RWPE1 (cell line): Measurements from ENCODE around the gene GRAMD1A.
A peak's percentile ranks its signal among the peaks of the same experiment; 100 is the strongest.
"Not testable (repeated sequence)": the region's sequence is repeated elsewhere in the genome, so short reads cannot be mapped to it uniquely, and the experiment has no call there.

Source experiments
- CTCF ChIA-PET: fragments of 350-600 bp; sonication (Branson Sonifier 250); formaldehyde crosslinking; extraction: SDS; loops from one replicate; lab custom pipeline; 2021; lab: Yijun Ruan, JAX
- POLR2A ChIA-PET: fragments of 400-600 bp; formaldehyde crosslinking; extraction: SDS; loops from one replicate; lab custom pipeline; 2020; ENCODE audit warnings: antibody characterized with exemption; ENCODE audit not compliant: low non-redundant PET; lab: Yijun Ruan, JAX
- DNase-seq: peaks from one replicate; pipeline ENCODE4 v3.0.0; 2012; ENCODE audit warnings: low spot score
- H3K27ac ChIP-seq: fragments of 450-650 bp; 2 replicates; pipeline ENCODE4 v1.5.1; 2017
- CTCF ChIP-seq: fragments of 450-650 bp; conservative IDR thresholded peaks from 2 replicates; pipeline ENCODE4 v1.5.1; 2017; ENCODE audit warnings: low read depth, mild to moderate bottlenecking

The GRAMD1A gene

DNA sequence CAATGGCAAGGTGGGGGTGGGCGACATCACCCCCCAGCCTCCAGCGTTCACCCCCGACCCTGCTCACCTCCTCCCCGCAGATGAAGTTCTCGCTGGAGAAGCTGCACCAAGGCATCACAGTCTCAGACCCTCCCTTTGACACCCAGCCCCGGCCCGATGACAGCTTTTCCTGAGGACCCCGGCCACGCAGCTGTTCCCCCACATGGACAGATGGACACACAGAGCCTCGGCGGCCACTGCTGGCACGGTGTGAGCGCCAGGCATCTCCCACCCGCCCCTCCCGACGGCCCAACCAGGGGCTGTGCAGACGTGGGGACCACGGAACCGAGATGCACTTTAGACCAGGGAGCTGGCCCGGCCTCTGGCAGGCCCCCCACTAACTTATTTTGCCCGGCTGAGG, 25.8 kb downstream of the GRAMD1A start:
- DNase-seq = no peak
- ChIA-PET CTCF (interaction anchor here (1.3 to 1.7 kb wide), 2 partner anchors 18 to 53 kb away, joined by 7 to 8 read pairs; no protein-coding TSS in a partner anchor), POLR2A (no interaction called here)
- TF ChIP-seq CTCF = no peak
- peak overlapping the region; percentile 49; the same call in 1 of the 2 replicates for H3K27ac ChIP-seq

DNA sequence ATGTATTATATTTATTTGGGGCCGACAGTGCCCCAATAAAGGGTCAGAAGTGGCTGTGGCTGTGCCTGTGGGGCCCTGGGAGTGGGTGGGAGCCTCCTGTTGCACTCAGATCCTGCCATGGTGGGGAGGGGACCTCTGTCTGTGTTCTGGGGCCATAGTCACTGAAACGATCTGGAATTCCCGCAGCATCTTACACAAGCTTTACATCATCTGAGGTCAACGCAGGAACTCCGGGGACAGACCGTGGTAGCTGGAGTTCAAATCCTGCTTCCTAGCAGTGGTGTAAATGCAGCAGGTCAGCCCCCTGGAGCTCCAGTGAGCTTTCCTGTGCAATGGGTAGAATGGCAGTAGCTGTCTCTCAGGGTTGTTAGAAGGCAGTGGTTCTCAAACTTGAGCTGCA, 26.3 kb downstream of the GRAMD1A start:
- peak overlapping the region; percentile 49 for H3K27ac ChIP-seq
- ChIA-PET POLR2A (interaction anchor here (0.5 kb wide), 1 partner anchor 1121 kb away, joined by 3 read pairs; no protein-coding TSS in a partner anchor), CTCF (interaction anchor here (1.3 to 1.7 kb wide), 2 partner anchors 18 to 54 kb away, joined by 7 to 8 read pairs; no protein-coding TSS in a partner anchor)
- no peak for TF ChIP-seq CTCF
- DNase-seq = no peak

DNA sequence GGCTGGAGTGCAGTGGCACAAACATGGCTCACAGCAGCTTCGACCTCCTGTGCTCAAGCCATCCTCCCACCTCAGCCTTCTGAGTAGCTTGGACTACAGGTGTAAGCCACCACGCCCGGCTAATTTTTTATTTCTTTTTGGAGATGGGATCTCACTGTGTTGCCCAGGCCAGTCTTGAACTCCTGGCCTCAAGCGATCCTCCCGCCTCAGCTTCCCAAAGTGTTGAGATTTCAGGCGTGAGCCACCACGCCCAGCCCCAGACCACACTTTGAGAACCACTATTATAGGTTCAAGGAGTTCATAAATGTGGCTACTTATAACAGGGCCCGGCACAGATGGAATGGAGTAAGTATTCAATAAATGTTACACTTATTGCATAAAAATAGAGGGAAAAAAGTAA, 26.9 kb downstream of the GRAMD1A start:
- peak overlapping the region; percentile 49 for H3K27ac ChIP-seq
- no peak for DNase-seq
- ChIA-PET POLR2A (interaction anchor here (0.5 kb wide), 1 partner anchor 1120 kb away, joined by 3 read pairs; no protein-coding TSS in a partner anchor), CTCF (interaction anchor here (1.3 to 1.7 kb wide), 2 partner anchors 17 to 54 kb away, joined by 7 to 8 read pairs; no protein-coding TSS in a partner anchor)
- TF ChIP-seq CTCF = no peak

DNA sequence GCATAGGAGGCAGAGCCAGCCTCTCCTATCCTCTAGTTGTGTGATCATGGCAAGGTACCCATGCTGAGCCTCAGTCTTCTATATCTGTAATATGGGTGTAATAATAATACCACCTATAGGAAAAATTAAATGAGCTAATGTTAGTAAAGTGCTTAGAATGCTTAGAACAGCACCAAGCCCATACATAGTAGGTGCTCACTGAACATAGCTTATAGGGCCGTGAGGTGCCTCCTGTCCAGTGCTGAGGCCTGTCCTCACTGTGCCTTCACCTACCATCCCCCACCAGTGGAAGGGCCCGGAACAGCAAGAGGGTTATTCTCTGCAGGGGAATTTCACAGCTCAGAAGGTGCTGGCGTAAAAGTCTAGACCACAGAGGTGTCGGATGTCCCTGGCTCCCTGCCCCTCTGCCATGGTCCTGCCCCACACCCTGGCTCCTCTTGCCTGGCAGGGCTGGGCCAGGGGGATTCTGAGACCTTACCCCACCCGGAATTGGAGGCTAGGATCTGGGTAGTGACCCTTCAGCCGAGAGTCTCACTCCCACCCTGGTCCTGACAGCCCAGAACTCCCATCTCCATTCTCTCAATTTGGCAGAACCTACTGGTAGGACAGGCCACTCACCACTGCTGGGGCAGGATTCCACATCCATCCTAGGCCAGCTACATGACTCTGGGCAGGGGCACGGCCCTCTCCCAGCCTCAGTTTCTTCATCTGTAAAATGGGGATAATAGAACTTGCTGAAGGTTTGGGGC, 27.9 kb downstream of the GRAMD1A start:
- peak overlapping the region; percentile 49 for H3K27ac ChIP-seq

GRCh38 chr19:35028600-35028885, 28.4 kb downstream of the GRAMD1A start:
- DNase-seq, POLR2A ChIA-PET, CTCF ChIA-PET: not testable (repeated sequence)
- H3K27ac ChIP-seq = peak overlapping the region; percentile 49

More for the DNA sequence above, 27.9 kb downstream of the GRAMD1A start:
- DNase-seq = no peak
- ChIA-PET POLR2A (no interaction called here), CTCF (interaction anchor here (0.8 kb wide), 1 partner anchor 190 kb away, joined by 3 read pairs; no protein-coding TSS in a partner anchor)
- no peak for TF ChIP-seq CTCF

- POLR2A ChIA-PET, CTCF ChIA-PET, DNase-seq: not testable (repeated sequence)
- peak overlapping the region; percentile 61 for H3K27ac ChIP-seq
These were observed 29.2 kb downstream of the GRAMD1A start for GRCh38 chr19:35029275-35029736.

GRCh38 chr19:35029737-35030256, 29.7 kb downstream of the GRAMD1A start:
- CTCF ChIA-PET = interaction anchor here (1.1 to 1.6 kb wide), 2 partner anchors 15 to 57 kb away, joined by 3 to 4 read pairs; no protein-coding TSS in a partner anchor
- H3K27ac ChIP-seq = peak overlapping the region; percentile 61
- POLR2A ChIA-PET = no interaction called here
- no peak for TF ChIP-seq CTCF
- no peak for DNase-seq
